NOMO-1 treated with dmso at 0.1 percent for 144 hours (cell line): ENCODE data around the gene ASXL1.
"Not testable (repeated sequence)": the region's sequence is repeated elsewhere in the genome, so short reads cannot be mapped to it uniquely, and the experiment has no call there.

Experiments
- DNase-seq: peaks from one replicate; lab custom pipeline; 2025; ENCODE audit not compliant: unreplicated experiment; lab: John Stamatoyannopoulos, UW

ASXL1 gene

DNA sequence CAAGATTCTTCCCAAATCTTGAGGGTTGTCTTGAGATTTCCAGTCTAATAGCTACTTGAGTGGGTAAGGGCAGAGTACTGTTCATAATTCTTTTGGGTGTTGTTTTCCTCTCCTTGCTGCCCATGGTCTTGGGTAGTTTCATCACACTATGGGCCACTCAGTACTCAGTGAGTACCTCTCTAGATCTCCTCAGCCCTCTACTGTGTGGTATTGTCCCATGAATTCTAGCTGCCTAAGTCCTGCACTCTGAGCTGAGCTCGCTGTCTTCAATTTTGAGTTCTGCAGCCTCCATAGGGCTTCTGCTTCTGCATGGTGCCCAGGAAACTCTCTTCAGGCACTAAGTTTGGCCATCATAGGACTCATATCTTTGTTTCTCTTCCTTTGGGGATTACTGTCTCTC is 42.3 kb downstream of the ASXL1 start:
- no peak for DNase-seq

DNA sequence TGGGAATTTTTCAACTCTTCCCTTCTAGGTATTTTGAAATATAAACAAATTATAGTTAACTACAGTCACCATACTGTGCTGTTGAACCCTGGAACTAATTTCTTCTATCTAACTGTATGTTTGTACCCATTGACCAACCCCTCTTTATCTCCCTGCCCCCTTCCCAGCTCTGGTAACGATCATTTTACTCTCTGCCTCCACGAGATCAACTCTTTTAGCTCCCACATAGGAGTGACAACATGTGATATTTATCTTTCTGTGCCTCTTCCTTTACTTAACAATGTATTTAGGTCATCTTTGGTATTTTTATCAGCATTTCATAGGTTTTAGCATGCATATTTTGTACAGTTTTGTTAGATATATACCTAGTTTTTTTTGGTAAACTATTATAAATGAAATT is 45.9 kb downstream of the ASXL1 start:
- DNase-seq: no peak

DNA sequence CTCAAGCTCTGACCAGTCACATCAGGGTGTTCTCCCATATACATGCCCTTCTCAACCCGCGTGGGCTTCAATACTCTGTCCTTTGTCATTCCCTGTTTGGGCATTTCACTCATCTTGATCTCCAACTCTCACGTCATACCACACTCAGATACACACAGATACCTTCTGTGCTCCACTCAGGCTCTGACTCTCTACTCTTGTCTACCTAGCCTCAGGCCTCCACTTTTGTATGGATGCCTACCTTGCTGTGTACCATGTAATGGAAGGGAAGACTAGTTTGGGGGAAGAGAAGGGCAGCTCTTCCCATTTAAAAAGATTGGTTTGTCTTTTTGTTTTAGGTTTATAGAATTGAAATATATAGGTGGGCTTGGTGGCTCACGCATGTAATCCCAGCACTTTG is 48.6 kb downstream of the ASXL1 start:
- DNase-seq: no peak

DNA sequence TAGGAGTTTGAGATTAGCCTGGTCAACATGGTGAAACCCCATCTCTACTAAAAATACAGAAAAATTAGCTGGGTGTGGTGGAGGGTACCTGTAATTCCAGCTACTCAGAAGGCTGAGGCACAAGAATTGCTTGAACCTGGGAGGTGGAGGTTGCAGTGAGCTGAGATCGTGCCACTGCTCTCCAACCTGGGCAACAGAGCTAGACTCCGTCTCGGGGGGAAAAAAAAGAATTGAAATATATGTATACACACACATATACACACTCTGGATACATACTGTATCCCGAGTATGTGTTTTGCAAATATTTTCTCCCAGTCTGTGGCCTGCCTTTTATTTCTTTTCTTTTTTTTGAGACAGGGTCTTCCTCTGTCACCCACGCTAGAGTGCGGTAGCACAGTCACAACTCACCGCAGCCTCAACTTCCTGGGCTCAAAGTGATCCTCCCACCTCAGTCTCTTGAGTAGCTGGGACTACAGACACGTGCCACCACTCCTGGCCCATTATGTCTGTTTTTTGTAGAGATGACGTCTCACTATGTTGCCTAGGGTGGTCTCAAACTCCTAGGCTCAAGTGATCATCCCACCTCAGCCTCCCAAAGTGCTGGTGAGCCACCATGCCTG is 49.1 kb downstream of the ASXL1 start:
- not testable (repeated sequence) for DNase-seq

DNA sequence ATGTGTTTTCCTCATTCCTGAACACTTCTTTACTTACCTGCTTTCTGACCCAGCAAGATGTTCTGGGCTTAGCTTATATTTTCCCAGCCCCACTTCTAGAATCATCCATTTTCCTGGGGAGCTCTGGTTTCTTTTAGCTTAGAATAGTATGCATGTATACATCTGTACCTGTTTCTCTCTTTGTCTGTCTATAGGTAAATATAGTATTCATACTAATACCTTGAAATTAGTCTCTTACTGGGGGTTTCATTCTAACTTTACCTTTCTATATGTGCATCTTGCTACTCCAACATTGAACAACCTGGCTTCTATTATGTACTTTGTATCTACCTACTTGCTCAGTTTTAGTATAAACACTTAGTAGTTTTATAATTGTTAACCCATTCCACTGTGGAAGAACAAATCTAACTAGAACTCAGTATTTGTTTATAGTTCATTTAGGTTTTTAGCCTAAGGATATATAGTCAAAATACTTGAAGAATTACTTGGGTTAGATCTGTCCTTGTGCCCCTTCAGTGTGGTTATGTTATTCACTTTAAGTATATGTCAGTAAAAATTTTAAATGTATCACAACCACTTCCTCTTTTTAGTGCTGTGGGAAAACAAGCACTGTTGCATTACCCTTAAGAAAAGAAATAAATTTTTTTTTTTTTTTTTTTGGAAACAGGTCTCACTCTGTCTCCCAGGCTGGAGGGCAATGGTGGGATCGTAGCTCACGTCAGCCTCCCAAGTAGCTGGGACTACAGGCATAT is 54.0 kb downstream of the ASXL1 start:
- peak; percentile 24 for DNase-seq

DNA sequence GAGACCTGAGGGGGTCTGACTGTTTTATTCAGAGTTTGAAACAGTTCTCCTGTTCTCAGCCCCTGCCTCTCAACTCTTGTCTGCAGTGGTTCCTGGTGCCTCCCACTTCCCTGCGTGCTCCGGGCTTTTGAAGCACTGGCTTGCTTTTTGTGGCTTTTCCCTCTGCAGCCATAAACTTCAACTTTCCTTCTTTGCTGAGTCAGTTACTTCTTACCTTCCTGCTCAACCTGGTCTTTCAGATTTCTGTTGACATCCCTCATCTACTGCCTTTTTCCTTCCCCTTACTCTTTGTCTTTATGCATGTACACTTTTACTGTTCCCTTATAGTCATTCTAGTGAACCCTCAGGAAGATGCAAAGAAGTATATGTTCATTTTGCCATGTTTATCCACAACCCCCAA is 57.4 kb downstream of the ASXL1 start:
- no peak for DNase-seq

DNA sequence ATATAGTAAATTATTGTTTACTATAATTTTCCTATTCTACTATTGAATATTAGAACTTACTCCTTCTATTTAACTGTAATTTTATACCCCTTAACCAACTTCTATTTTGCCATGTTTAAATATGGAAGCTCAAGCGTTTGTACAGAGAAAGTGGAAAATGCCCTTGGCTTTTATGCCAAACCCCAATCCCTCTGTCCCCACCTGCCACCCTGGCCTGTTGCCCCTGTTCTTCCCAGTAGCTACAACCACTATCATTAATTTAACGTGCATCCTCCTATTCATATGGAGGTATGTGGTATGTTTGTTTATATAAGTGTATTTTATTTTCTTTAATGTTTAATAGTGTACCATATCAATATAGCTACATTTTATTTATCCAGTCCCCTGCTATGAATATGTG is 58.1 kb downstream of the ASXL1 start:
- no peak for DNase-seq

DNA sequence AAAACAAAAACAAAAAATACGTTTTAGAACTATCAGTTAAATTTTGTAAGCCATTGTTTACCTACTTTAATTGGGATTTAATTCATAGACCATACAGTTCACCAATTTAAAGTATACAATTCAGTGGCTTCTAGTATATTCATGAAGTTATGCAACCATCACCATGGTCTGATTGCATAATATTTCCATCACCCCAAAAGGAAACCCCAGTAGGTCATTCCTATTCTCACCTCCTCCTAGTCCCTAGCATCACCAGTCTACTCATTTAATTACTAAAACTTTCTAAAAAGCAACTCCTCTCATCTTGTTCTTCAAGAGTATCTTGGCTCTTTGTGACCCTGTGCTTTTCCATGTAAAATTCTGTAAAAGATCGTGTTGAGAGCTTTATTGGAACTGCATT is 60.2 kb downstream of the ASXL1 start:
- DNase-seq: no peak

DNA sequence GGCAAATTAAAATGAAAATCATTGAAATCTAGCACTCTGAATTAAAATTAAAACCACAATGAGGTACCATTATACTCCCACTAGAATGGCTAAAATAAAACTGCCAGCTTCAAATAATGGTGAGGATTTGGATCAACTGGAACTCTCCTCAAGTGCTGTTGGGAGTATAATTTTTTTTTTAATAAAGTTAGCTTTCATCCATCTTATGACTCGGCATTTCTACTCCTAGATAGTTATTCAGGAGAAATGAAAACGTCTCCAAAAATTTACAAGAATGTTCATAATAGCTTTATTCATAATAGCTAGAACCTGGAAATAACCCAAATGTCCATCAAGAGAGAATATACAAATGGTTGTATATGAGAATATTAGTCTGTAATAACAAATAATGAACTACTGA is 63.2 kb downstream of the ASXL1 start:
- DNase-seq: no peak

DNA sequence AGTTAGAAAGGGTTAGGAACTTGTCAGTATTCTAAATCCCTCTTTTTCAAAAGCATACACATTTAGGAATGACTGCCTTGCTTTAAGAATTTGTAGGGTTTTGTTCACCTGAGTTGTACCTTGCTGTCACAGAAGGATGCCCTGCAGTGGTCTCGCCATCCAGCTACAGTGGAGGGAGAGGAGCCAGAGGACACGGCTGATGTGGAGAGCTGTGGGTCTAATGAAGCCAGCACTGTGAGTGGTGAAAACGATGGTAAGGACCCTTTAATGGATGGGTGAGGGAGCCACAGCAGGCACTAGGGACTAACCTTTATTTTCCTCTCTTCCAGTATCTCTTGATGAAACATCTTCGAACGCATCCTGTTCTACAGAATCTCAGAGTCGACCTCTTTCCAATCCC is 69.9 kb downstream of the ASXL1 start:
- no peak for DNase-seq

DNA sequence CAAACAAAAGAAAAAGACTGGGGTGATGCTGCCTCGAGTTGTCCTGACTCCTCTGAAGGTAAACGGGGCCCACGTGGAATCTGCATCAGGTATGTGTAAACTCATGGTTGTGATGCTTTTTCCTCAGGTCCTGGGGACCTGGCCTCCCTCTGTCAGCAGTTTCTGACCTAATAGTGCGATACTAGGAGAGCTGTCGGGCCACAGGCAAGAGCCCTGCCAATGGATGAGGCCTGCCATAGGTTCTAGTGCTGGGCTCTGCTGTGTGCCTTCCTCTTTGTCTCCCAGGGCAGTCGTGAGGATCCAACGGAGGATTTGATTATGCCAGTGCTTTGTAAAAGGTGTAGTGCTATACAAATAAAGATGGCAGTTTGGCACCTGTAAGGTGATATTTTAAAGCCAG is 71.2 kb downstream of the ASXL1 start:
- no peak for DNase-seq

DNA sequence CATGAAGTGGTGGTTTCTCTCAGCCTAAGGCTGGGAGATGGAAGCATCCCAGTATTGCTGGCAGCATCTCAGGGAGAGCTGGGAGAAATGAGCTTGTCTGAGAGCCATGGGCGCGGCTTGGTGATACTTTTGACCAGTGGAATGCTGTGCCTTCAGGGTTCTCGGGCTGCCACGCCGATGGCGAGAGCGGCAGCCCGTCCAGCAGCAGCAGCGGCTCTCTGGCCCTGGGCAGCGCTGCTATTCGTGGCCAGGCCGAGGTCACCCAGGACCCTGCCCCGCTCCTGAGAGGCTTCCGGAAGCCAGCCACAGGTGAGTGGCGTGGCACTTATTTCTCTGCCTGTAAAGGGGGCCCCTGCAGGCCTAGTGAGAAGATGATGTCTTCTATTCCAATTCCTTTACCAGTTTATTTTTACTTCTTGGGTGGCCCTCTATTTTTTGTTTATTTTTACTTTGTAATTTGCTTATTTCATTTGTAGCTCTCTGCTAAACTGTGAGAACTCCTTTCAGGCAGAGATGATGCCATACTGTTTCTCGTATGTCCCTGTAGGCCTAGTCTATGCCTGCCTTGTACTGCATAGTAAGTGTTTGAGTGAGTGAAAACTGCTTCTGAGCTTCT is 71.7 kb downstream of the ASXL1 start:
- no peak for DNase-seq

DNA sequence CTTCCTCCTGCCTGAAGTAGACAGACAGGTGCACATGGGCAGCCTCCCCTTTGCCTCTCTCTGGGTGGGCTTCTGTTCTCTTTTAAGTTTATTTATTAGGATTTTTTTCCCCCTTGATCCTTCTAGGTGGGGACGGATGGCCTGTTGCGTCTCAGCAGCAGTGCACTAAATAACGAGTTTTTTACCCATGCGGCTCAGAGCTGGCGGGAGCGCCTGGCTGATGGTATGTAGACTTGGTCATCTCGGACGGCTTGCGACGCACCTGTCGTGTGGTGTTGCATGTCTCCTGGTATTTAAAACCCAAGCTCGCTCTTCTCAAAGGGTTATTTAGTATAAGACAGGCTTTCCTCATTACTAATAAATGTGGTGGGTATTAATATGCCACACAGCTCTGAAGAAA is 73.3 kb downstream of the ASXL1 start:
- DNase-seq: no peak

DNA sequence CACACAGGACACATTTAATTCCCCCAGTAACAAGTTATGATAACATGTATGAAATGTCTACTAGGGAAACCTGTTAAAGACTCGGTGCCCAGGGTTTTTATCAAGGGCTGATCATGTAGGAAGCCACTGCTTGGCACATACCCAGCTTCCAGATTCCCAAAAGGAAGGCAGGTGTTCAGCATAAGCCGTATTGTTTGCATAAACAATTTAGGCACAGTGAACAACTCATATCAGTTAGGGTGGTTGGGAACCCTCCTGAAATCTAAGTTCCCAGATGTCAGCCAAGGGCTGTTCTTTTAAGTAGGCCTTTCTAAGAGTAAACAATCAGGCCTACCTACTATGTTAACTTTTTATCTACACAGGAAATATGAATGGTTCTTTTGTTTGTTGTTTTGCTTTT is 74.1 kb downstream of the ASXL1 start:
- no peak for DNase-seq

DNA sequence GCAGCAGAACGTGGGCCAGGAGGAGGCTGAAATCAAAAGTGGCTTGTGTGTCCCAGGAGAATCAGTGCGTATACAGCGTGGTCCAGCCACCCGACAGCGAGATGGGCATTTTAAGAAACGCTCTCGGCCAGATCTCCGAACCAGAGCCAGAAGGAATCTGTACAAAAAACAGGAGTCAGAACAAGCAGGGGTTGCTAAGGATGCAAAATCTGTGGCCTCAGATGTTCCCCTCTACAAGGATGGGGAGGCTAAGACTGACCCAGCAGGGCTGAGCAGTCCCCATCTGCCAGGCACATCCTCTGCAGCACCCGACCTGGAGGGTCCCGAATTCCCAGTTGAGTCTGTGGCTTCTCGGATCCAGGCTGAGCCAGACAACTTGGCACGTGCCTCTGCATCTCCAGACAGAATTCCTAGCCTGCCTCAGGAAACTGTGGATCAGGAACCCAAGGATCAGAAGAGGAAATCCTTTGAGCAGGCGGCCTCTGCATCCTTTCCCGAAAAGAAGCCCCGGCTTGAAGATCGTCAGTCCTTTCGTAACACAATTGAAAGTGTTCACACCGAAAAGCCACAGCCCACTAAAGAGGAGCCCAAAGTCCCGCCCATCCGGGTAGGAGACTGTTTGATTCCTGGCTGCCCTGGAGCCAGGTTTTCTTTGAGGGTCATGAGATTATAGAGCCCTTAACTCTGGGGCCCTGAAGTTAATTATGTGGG is 75.3 kb downstream of the ASXL1 start:
- DNase-seq: no peak

DNA sequence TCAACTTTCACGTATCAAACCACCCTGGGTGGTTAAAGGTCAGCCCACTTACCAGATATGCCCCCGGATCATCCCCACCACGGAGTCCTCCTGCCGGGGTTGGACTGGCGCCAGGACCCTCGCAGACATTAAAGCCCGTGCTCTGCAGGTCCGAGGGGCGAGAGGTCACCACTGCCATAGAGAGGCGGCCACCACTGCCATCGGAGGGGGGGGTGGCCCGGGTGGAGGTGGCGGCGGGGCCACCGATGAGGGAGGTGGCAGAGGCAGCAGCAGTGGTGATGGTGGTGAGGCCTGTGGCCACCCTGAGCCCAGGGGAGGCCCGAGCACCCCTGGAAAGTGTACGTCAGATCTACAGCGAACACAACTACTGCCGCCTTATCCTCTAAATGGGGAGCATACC is 76.3 kb downstream of the ASXL1 start:
- DNase-seq: no peak

DNA sequence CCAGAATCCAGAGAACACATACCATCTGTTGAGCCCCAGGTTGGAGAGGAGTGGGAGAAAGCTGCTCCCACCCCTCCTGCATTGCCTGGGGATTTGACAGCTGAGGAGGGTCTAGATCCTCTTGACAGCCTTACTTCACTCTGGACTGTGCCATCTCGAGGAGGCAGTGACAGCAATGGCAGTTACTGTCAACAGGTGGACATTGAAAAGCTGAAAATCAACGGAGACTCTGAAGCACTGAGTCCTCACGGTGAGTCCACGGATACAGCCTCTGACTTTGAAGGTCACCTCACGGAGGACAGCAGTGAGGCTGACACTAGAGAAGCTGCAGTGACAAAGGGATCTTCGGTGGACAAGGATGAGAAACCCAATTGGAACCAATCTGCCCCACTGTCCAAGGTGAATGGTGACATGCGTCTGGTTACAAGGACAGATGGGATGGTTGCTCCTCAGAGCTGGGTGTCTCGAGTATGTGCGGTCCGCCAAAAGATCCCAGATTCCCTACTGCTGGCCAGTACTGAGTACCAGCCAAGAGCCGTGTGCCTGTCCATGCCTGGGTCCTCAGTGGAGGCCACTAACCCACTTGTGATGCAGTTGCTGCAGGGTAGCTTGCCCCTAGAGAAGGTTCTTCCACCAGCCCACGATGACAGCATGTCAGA is 77.4 kb downstream of the ASXL1 start:
- no peak for DNase-seq

DNA sequence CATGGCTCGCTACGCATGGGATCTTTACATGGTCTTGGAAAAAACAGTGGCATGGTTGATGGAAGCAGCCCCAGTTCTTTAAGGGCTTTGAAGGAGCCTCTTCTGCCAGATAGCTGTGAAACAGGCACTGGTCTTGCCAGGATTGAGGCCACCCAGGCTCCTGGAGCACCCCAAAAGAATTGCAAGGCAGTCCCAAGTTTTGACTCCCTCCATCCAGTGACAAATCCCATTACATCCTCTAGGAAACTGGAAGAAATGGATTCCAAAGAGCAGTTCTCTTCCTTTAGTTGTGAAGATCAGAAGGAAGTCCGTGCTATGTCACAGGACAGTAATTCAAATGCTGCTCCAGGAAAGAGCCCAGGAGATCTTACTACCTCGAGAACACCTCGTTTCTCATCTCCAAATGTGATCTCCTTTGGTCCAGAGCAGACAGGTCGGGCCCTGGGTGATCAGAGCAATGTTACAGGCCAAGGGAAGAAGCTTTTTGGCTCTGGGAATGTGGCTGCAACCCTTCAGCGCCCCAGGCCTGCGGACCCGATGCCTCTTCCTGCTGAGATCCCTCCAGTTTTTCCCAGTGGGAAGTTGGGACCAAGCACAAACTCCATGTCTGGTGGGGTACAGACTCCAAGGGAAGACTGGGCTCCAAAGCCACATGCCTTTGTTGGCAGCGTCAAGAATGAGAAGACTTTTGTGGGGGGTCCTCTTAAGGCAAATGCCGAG is 78.2 kb downstream of the ASXL1 start:
- DNase-seq: no peak

DNA sequence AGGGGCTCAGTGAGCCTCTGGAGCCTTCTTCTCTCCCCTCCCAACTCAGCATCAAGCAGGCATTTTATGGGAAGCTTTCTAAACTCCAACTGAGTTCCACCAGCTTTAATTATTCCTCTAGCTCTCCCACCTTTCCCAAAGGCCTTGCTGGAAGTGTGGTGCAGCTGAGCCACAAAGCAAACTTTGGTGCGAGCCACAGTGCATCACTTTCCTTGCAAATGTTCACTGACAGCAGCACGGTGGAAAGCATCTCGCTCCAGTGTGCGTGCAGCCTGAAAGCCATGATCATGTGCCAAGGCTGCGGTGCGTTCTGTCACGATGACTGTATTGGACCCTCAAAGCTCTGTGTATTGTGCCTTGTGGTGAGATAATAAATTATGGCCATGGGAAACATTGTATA is 78.8 kb downstream of the ASXL1 start:
- no peak for DNase-seq

DNA sequence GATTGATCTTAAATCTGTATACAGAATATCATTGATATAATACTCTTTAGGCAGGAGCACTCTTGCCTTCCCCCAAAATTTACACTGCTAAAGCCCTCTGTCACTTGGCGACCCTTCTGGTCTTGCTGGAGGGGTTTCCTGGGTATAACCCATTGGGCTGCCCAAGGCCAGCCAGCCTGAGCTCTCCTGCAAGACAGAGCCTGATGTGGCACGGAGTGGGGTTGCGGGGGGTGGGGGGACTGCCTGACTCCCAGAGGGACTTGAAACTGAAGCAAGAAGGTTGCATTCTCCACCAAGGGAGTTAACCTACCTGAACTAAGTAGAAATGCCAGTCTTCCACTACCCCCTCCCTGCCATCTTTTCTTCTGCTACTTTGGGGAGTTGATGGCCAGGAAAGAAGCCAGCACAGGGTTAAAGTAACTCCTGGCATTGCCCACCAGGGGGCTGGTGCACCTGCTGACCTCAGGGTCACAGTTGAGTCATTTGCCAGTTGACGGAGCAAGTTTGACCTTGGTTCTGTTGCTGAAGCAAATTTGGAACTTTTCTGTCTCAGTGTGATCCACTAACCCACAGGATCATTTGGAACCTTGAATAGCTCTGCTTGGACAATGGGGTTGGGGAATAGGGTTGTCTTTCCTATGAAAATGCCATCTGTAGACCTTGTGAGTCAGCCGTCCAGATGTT is 79.4 kb downstream of the ASXL1 start:
- no peak for DNase-seq
